ENCODE data around the gene OR4A16.
A peak's percentile ranks its signal among the peaks of the same experiment; 100 is the strongest.

Gene OR4A16

DNA sequence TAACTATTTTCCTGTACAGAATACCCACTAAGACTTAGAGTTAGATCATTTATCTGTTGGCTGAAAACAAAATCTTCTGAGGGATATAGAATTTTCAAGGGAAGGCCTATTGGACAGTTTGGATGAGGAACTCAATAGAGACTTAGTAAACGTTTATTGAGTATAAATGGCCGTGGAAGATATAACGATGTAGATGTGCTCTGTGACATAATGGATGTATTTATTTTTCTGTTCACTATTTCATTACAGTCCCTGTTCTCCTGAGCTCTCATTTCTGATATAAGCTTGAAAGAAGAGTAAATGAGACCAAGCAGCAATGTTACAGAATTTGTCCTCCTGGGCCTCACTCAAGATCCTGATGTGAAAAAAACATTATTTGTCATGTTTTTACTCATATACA, at the start of gene OR4A16:
OR4A16 (plus strand) TSS at position 301 of the 400 bp plus-strand sequence; CDS start at position 301, 0 bp downstream.
- no peaks in the 10 kb centered on the region for H3K4me1 Mint-ChIP-seq
- DNase-seq (ENCODE audit: low spot score in 2 of 2) (no peak), ATAC-seq (replicated peaks; ENCODE audit: extremely low read depth, poor library complexity, severe bottlenecking) (no peak)
- no peaks in the 10 kb centered on the region for H3K36me3 Mint-ChIP-seq (ENCODE audit: insufficient read depth)
- no peak within 1 kb of the TSS for H3K27ac Mint-ChIP-seq (ENCODE audit: low read depth)
- peaks cover 23% of the 10 kb centered on the region for H3K9me3 Mint-ChIP-seq
- H3K27me3 Mint-ChIP-seq = no peaks in the 10 kb centered on the region
- H3K4me3 Mint-ChIP-seq = no peak within 1 kb of the TSS

DNA sequence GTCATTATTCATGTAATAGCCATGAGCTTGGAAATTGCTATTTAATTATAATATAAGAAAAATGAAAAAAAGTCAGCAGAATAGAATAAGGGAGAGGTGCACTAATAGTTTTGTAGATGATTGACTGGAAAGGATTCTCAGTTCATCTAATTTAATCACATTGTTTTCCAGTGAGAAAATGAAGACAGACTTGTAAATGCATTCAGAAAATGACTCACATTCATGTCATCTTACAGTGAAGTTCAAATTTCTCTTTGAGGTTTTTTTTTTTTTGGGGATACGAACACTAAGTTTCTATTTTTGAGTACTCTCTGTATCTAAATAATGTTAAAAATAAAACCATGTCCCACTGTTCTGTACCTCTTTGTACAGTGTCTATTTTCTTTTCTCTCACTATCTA, 18.5 kb upstream of the OR4A16 start:
- Mint-ChIP-seq H3K36me3 (ENCODE audit: insufficient read depth) (no peaks in the 10 kb centered on the region), H3K27ac (ENCODE audit: low read depth) (no peak overlapping the region), H3K4me1 (no peaks in the 10 kb centered on the region), H3K27me3 (no peaks in the 10 kb centered on the region), H3K4me3 (no peak overlapping the region), H3K9me3 (peaks cover 20% of the 10 kb centered on the region)
- ATAC-seq (replicated peaks; ENCODE audit: extremely low read depth, poor library complexity, severe bottlenecking) = no peak
- DNase-seq (ENCODE audit: low spot score in 2 of 2) = no peak

GRCh38 chr11:55345306-55345705, 2.3 kb downstream of the OR4A16 start:
- Mint-ChIP-seq H3K36me3 (ENCODE audit: insufficient read depth) (no peaks in the 10 kb centered on the region), H3K4me1 (no peaks in the 10 kb centered on the region), H3K4me3 (no peak overlapping the region), H3K9me3 (peaks cover 31% of the 10 kb centered on the region), H3K27ac (ENCODE audit: low read depth) (no peak overlapping the region), H3K27me3 (no peaks in the 10 kb centered on the region)
- ATAC-seq (replicated peaks; ENCODE audit: extremely low read depth, poor library complexity, severe bottlenecking) (no peak), DNase-seq (ENCODE audit: low spot score in 2 of 2) (no peak)

GRCh38 chr11:55349032-55349431, 6.0 kb downstream of the OR4A16 start:
- Mint-ChIP-seq H3K4me3 (no peak overlapping the region), H3K27ac (ENCODE audit: low read depth) (no peak overlapping the region)

GRCh38 chr11:55357560-55358184, 14.7 kb downstream of the OR4A16 start:
- H3K27ac Mint-ChIP-seq (ENCODE audit: low read depth) = no peak overlapping the region
- H3K36me3 Mint-ChIP-seq (ENCODE audit: insufficient read depth) = peaks cover 2% of the 10 kb centered on the region
- peaks cover 38% of the 10 kb centered on the region for H3K9me3 Mint-ChIP-seq
- no peak for DNase-seq (ENCODE audit: low spot score in 2 of 2)
- no peaks in the 10 kb centered on the region for H3K27me3 Mint-ChIP-seq
- no peak for ATAC-seq (replicated peaks; ENCODE audit: extremely low read depth, poor library complexity, severe bottlenecking)
- no peak overlapping the region for H3K4me3 Mint-ChIP-seq
- no peaks in the 10 kb centered on the region for H3K4me1 Mint-ChIP-seq

More at GRCh38 chr11:55349032-55349431, 6.0 kb downstream of the OR4A16 start:
- Mint-ChIP-seq H3K27me3 (no peaks in the 10 kb centered on the region), H3K9me3 (peaks cover 21% of the 10 kb centered on the region), H3K4me1 (no peaks in the 10 kb centered on the region), H3K36me3 (ENCODE audit: insufficient read depth) (no peaks in the 10 kb centered on the region)
- DNase-seq (ENCODE audit: low spot score in 2 of 2) (no peak), ATAC-seq (replicated peaks; ENCODE audit: extremely low read depth, poor library complexity, severe bottlenecking) (peak; percentile 14)

DNA sequence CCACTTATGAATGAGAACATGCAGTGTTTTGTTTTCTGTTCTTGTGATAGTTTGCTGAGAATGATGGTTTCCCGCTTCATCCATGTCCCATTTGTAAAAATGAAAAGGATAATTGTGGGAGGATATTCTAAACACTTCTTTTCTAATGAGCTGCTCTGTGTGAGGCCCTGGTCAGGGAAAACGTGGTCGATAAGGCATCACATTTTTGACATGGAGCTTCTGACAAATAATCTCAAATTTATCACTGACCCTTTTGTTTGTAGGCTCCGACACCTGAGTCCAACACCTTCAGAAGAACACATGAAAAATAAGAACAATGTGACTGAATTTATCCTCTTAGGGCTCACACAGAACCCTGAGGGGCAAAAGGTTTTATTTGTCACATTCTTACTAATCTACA, 24.7 kb downstream of the OR4A16 start, which contains the start of gene OR4A15:
OR4A15 (plus strand) TSS at position 301 of the 400 bp plus-strand sequence; CDS start at position 301, 0 bp downstream.
- DNase-seq (ENCODE audit: low spot score in 2 of 2) (no peak), ATAC-seq (replicated peaks; ENCODE audit: extremely low read depth, poor library complexity, severe bottlenecking) (no peak)
- no peaks in the 10 kb centered on the region for H3K27me3 Mint-ChIP-seq
- no peak within 1 kb of the TSS for H3K27ac Mint-ChIP-seq (ENCODE audit: low read depth)
- no peaks in the 10 kb centered on the region for H3K36me3 Mint-ChIP-seq (ENCODE audit: insufficient read depth)
- H3K4me1 Mint-ChIP-seq = no peaks in the 10 kb centered on the region
- no peak within 1 kb of the TSS for H3K4me3 Mint-ChIP-seq
- H3K9me3 Mint-ChIP-seq = peaks cover 18% of the 10 kb centered on the region

Data from central memory CD8-positive, alpha-beta T cell (primary cell).